GM12878 (cell line): Measurements from ENCODE around the gene ADGRF4. TPM values are rescaled to one million over a fixed set of nuclear protein-coding genes. Genes with fewer than 3 reads are reported as not detected.

Experiments used
- ATAC-seq: fragments of 200-7000 bp; cut with Tn5 transposase; 3 replicates; pipeline ENCODE4 v1.9.1; 2020; ENCODE audit warnings: mild to moderate bottlenecking, moderate library complexity
- BruUV-seq: library from RNA; stranded (reverse); fragments of 400-500 nt; replicated peaks from 2 replicates; lab custom pipeline; 2021; lab: Mats Ljungman, UMichigan
- CTCF ChIA-PET: fragments of 300-600 bp; sonication (Branson Sonifier 250); formaldehyde crosslinking; extraction: SDS; loops from one replicate; lab custom pipeline; 2021; ENCODE audit warnings: inconsistent platforms; lab: Yijun Ruan, JAX
- POLR2A ChIA-PET: fragments of 350-600 bp; formaldehyde crosslinking; extraction: SDS; loops from one replicate; lab custom pipeline; 2021; ENCODE audit warnings: inconsistent platforms; lab: Charles Lee
- RAD21 ChIA-PET: fragments of 300-600 bp; sonication (Branson Sonifier 250); formaldehyde crosslinking; loops from one replicate; lab custom pipeline; 2023; ENCODE audit warnings: antibody characterized with exemption; ENCODE audit not compliant: unreplicated experiment; lab: Charles Lee
- SMC1A ChIA-PET: fragments of 300-600 bp; sonication (Branson Sonifier 250); formaldehyde crosslinking; loops from one replicate; lab custom pipeline; 2023; ENCODE audit not compliant: unreplicated experiment, uncharacterized antibody; lab: Charles Lee
- DNase-seq: peaks from one replicate; pipeline ENCODE4 v3.0.0-alpha.2; 2011; ENCODE audit warnings: low read depth, low spot score
- FAIRE-seq: peaks from 3 replicates; lab custom pipeline; 2011; peaks lifted over from hg19 to GRCh38; lab: Jason Lieb, UNC
- H2AFZ ChIP-seq: 2 replicates; pipeline ENCODE4 v1.6.0; 2011; ENCODE audit warnings: low read depth, low read length, control low read depth; ENCODE audit not compliant: control insufficient read depth
- H3K27ac ChIP-seq: 2 replicates; pipeline ENCODE4 v1.5.1; 2011; ENCODE audit warnings: control low read depth; ENCODE audit not compliant: control insufficient read depth, insufficient read depth
- H3K27me3 ChIP-seq, 2 experiments: replicated peaks in 1 of 2; 2 replicates each; pipeline versions ENCODE4 v1.6.0 to v1.6.1; 2011; ENCODE audit warnings: low read length in 1 of 2; ENCODE audit not compliant: control insufficient read depth in 2 of 2, insufficient read depth in 2 of 2
- H3K36me3 ChIP-seq, 2 experiments: 2 replicates each; pipeline ENCODE4 v1.5.1; 2011; ENCODE audit warnings: low read length in 1 of 2; ENCODE audit not compliant: control insufficient read depth in 2 of 2, insufficient read depth in 2 of 2
- H3K4me1 ChIP-seq: 2 replicates; pipeline ENCODE4 v1.6.1; 2011; ENCODE audit warnings: mild to moderate bottlenecking, low read length, moderate library complexity, mixed read lengths; ENCODE audit not compliant: control insufficient read depth, insufficient read depth
- H3K4me2 ChIP-seq: 2 replicates; pipeline ENCODE4 v1.6.0; 2011; ENCODE audit warnings: control low read depth; ENCODE audit not compliant: control insufficient read depth, insufficient read depth
- H3K4me3 ChIP-seq: fragments of 200-600 bp; sonication (generic); 2 replicates; pipeline ENCODE4 v1.5.1; 2016
- H3K79me2 ChIP-seq: 2 replicates; pipeline ENCODE4 v1.6.0; 2011; ENCODE audit warnings: low read length; ENCODE audit not compliant: control insufficient read depth, insufficient read depth
- H3K9ac ChIP-seq: 2 replicates; pipeline ENCODE4 v1.8.0; 2011; ENCODE audit warnings: low read length, control low read depth, mixed read lengths; ENCODE audit not compliant: control insufficient read depth, insufficient read depth
- H3K9me3 ChIP-seq: replicated peaks from 3 replicates; pipeline ENCODE4 v1.5.1; 2011; ENCODE audit warnings: mild to moderate bottlenecking, low read length; ENCODE audit not compliant: control insufficient read depth, insufficient read depth
- H4K20me1 ChIP-seq: 2 replicates; pipeline ENCODE4 v1.6.0; 2011; ENCODE audit not compliant: control insufficient read depth, insufficient read depth
- CHD1 ChIP-seq: IDR thresholded peaks from 2 replicates; pipeline ENCODE4 v1.6.1; 2012; ENCODE audit warnings: low read depth, low read length, improper control_type of control experiment
- EZH2 ChIP-seq: IDR thresholded peaks from 2 replicates; pipeline ENCODE4 v1.6.1; 2012; ENCODE audit warnings: low read depth, mild to moderate bottlenecking, control low read depth, inconsistent platforms, low read length, borderline replicate concordance; ENCODE audit not compliant: control insufficient read depth
- GABPA ChIP-seq: IDR thresholded peaks from 2 replicates; pipeline ENCODE4 v1.6.1; 2014; ENCODE audit warnings: antibody characterized with exemption, low read depth, mild to moderate bottlenecking, inconsistent platforms
- LARP7 ChIP-seq: fragments of 450-650 bp; IDR thresholded peaks from 2 replicates; pipeline ENCODE4 v1.6.1; 2017; ENCODE audit warnings: mild to moderate bottlenecking
- MEF2B ChIP-seq: fragments of 450-650 bp; IDR thresholded peaks from 2 replicates; pipeline ENCODE4 v1.6.1; 2018; ENCODE audit warnings: mild to moderate bottlenecking, moderate library complexity; ENCODE audit not compliant: partially characterized antibody, poor library complexity, severe bottlenecking
- MYC ChIP-seq: IDR thresholded peaks from 2 replicates; pipeline ENCODE4 v1.6.1; 2011; ENCODE audit warnings: mild to moderate bottlenecking, low read length, moderate library complexity, inconsistent platforms; ENCODE audit not compliant: insufficient read depth, insufficient replicate concordance, insufficient read length, severe bottlenecking
- REST ChIP-seq: IDR thresholded peaks from 2 replicates; pipeline ENCODE4 v1.6.1; 2012; ENCODE audit warnings: mild to moderate bottlenecking, low read depth, low read length
- SUPT20H ChIP-seq: IDR thresholded peaks from 2 replicates; pipeline ENCODE4 v1.6.1; 2011; ENCODE audit warnings: low read depth, mild to moderate bottlenecking, low read length, moderate library complexity, borderline replicate concordance; ENCODE audit not compliant: control insufficient read depth
- TARDBP ChIP-seq: IDR thresholded peaks from 2 replicates; pipeline ENCODE4 v1.6.1; 2016; ENCODE audit warnings: borderline replicate concordance
- WGBS: methylation state at CpG from one replicate; pipeline ENCODE4 v1.1.6; 2016; ENCODE audit warnings: low lambda C conversion rate; ENCODE audit not compliant: insufficient replicate concordance, insufficient coverage; ENCODE audit errors: missing lambda C conversion rate; 5-methylcytosine and 5-hydroxymethylcytosine counted together
- in situ Hi-C: fragments of 300-500 bp; cut with MboI; formaldehyde crosslinking; loops from 9 replicates; pipeline ENCODE4 v1.14.3; 2018; ENCODE audit warnings: mixed read lengths
- intact Hi-C: fragments of 100-400 bp; cut with micrococcal nuclease; formaldehyde crosslinking; loops from one replicate; pipeline ENCODE4 v1.14.2; 2022; ENCODE audit not compliant: unreplicated experiment
- polyA plus RNA-seq, 11 experiments: library from polyadenylated mRNA; depleted of rRNA in 4 of 11; unstranded in 6 of 11; stranded (reverse) in 5 of 11; fragments of >200 nt; fragmentation: Nextera tagmentation in 4 of 11; fragmentation: Illumina TruSeq in 1 of 11; extraction: Ambion mirVana in 4 of 11; extraction: Trizol in 1 of 11; gene quantifications; 1 replicate in 1 of 11; 2 replicates in 10 of 11; pipeline versions ENCODE4 v1.2.1 to v1.2.3, GENCODE V29; 2011 to 2016; ENCODE audit warnings: inconsistent platforms in 2 of 11, missing spikeins in 2 of 11, low read depth in 1 of 11
- total RNA-seq, 4 experiments: library from RNA; depleted of rRNA in 3 of 4; stranded (reverse); fragments of >200 nt in 3 of 4; fragmentation: Illumina TruSeq in 1 of 4; extraction: Trizol in 1 of 4; gene quantifications; 2 replicates each; pipeline versions ENCODE4 v1.2.1 to v1.2.3, GENCODE V29; 2013 to 2021
- TF ChIP-seq, protein P1 (sequence below): fragments of 450-650 bp; IDR thresholded peaks from 2 replicates; pipeline ENCODE4 v1.6.1; 2017; ENCODE audit warnings: mild to moderate bottlenecking, low read depth, inconsistent platforms; ENCODE audit not compliant: poor library complexity, severe bottlenecking
- TF ChIP-seq, protein P2 (sequence below): fragments of 450-650 bp; IDR thresholded peaks from 2 replicates; pipeline ENCODE4 v1.6.1; 2017; ENCODE audit warnings: mild to moderate bottlenecking
- TF ChIP-seq, protein P3 (sequence below): fragments of 150-350 bp; IDR thresholded peaks from 2 replicates; pipeline ENCODE4 v1.6.1; 2016; ENCODE audit warnings: low read depth, low read length

ADGRF4 gene
- total and polyA plus RNA-seq, 10 of the 15 experiments (the other 5 are each of a cell fraction or from before 2014, with no cell fraction given), result 0.04 to 0.12 (median 0.06) TPM; not detected in 5

DNA sequence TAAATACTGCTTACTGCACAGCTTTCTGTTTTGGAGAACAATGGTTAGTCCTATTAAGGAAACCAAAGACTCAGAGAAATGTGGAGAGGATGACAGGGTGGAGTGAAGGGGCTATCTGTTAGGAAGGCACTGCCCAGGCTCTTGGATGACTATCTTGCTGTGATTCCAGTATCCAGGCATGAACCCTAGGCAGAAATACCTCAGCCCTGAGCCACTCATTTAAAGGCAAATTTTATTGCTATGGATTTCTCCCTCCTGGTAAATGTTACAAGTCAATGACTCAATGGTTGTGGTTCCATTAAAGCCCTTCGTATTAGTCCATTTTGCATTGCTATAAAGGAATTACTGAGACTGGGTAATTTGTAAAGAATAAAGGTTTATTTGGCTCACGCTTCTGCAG, 25.9 kb downstream of the ADGRF4 start:
- POLR2A ChIA-PET, result no interaction called here
- Histone ChIP-seq H2AFZ (no peak overlapping the region), H4K20me1 (no peaks in the 10 kb centered on the region), H3K4me3 (no peak overlapping the region), H3K79me2 (no peaks in the 10 kb centered on the region), H3K4me2 (no peak overlapping the region), H3K4me1 (peaks cover 5% of the 10 kb centered on the region; the same call in 1 of the 2 replicates), H3K9me3 (peaks cover 3% of the 10 kb centered on the region; the same call in 2 of the 3 replicates), H3K36me3 (no peaks in the 10 kb centered on the region), H3K9ac (no peak overlapping the region), H3K27me3 (no peaks in the 10 kb centered on the region), H3K27ac (no peak overlapping the region)
- BruUV-seq, result no TSS peak
- no peak for FAIRE-seq
- SMC1A ChIA-PET, result interaction anchor here (0.9 to 2.8 kb wide), 2 partner anchors 10 to 23 kb away, joined by 3 to 19 read pairs; no protein-coding TSS in a partner anchor
- 51% methylated on average over 2 of the region's 2 CpGs for WGBS
- RAD21 ChIA-PET, result no interaction called here
- no peak for DNase-seq
- CTCF ChIA-PET, result interaction anchor here (4.6 kb wide), 1 partner anchor 10 kb away, joined by 17 read pairs; no protein-coding TSS in a partner anchor
- intact Hi-C loops (no loop called here), in situ Hi-C loops (no loop called here)
- ATAC-seq, result no peak
- TF ChIP-seq GABPA (no peak), SUPT20H (no peak), LARP7 (no peak), MEF2B (no peak), TARDBP (no peak), MYC (no peak), CHD1 (no peak), REST (no peak), EZH2 (no peak)
- TF ChIP-seq, protein P1, sequence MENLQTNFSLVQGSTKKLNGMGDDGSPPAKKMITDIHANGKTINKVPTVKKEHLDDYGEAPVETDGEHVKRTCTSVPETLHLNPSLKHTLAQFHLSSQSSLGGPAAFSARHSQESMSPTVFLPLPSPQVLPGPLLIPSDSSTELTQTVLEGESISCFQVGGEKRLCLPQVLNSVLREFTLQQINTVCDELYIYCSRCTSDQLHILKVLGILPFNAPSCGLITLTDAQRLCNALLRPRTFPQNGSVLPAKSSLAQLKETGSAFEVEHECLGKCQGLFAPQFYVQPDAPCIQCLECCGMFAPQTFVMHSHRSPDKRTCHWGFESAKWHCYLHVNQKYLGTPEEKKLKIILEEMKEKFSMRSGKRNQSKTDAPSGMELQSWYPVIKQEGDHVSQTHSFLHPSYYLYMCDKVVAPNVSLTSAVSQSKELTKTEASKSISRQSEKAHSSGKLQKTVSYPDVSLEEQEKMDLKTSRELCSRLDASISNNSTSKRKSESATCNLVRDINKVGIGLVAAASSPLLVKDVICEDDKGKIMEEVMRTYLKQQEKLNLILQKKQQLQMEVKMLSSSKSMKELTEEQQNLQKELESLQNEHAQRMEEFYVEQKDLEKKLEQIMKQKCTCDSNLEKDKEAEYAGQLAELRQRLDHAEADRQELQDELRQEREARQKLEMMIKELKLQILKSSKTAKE, result no peak
- TF ChIP-seq, protein P2, sequence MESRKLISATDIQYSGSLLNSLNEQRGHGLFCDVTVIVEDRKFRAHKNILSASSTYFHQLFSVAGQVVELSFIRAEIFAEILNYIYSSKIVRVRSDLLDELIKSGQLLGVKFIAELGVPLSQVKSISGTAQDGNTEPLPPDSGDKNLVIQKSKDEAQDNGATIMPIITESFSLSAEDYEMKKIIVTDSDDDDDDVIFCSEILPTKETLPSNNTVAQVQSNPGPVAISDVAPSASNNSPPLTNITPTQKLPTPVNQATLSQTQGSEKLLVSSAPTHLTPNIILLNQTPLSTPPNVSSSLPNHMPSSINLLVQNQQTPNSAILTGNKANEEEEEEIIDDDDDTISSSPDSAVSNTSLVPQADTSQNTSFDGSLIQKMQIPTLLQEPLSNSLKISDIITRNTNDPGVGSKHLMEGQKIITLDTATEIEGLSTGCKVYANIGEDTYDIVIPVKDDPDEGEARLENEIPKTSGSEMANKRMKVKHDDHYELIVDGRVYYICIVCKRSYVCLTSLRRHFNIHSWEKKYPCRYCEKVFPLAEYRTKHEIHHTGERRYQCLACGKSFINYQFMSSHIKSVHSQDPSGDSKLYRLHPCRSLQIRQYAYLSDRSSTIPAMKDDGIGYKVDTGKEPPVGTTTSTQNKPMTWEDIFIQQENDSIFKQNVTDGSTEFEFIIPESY, result no peak
- TF ChIP-seq, protein P3, sequence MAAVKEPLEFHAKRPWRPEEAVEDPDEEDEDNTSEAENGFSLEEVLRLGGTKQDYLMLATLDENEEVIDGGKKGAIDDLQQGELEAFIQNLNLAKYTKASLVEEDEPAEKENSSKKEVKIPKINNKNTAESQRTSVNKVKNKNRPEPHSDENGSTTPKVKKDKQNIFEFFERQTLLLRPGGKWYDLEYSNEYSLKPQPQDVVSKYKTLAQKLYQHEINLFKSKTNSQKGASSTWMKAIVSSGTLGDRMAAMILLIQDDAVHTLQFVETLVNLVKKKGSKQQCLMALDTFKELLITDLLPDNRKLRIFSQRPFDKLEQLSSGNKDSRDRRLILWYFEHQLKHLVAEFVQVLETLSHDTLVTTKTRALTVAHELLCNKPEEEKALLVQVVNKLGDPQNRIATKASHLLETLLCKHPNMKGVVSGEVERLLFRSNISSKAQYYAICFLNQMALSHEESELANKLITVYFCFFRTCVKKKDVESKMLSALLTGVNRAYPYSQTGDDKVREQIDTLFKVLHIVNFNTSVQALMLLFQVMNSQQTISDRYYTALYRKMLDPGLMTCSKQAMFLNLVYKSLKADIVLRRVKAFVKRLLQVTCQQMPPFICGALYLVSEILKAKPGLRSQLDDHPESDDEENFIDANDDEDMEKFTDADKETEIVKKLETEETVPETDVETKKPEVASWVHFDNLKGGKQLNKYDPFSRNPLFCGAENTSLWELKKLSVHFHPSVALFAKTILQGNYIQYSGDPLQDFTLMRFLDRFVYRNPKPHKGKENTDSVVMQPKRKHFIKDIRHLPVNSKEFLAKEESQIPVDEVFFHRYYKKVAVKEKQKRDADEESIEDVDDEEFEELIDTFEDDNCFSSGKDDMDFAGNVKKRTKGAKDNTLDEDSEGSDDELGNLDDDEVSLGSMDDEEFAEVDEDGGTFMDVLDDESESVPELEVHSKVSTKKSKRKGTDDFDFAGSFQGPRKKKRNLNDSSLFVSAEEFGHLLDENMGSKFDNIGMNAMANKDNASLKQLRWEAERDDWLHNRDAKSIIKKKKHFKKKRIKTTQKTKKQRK, result no peak
